H1 (cell line): Measurements from ENCODE around the gene NDUFB8. TPM values are rescaled to one million over a fixed set of nuclear protein-coding genes. Genes with fewer than 3 reads are reported as not detected.

Source experiments
- CHD2 ChIP-seq: IDR thresholded peaks from 2 replicates; pipeline ENCODE4 v1.6.1; 2012; ENCODE audit warnings: low read length, improper control_type of control experiment
- HDAC2 ChIP-seq, 2 experiments: fragments of 300-600 bp in 1 of 2; sonication (generic) in 1 of 2; IDR thresholded peaks; 2 replicates each; pipeline ENCODE4 v1.6.1; 2011 to 2012; ENCODE audit warnings: low read depth in 2 of 2, low read length in 2 of 2, mild to moderate bottlenecking in 2 of 2, moderate library complexity in 2 of 2, borderline replicate concordance in 1 of 2, inconsistent platforms in 1 of 2
- POU5F1 ChIP-seq: IDR thresholded peaks from 2 replicates; pipeline ENCODE4 v1.6.1; 2011; ENCODE audit warnings: low read depth, mild to moderate bottlenecking, low read length, moderate library complexity
- SUZ12 ChIP-seq: fragments of 200-600 bp; sonication (generic); IDR thresholded peaks from 2 replicates; pipeline ENCODE4 v1.6.1; 2012; ENCODE audit warnings: mild to moderate bottlenecking, inconsistent platforms, low read length, moderate library complexity, mixed read lengths
- polyA plus RNA-seq, 7 experiments: library from polyadenylated mRNA; depleted of rRNA in 3 of 7; stranded (reverse) in 5 of 7; unstranded in 2 of 7; fragments of >200 nt in 5 of 7; fragments of 200-250 nt in 2 of 7; gene quantifications; 1 replicate in 5 of 7; 2 replicates in 1 of 7; 4 replicates in 1 of 7; pipeline versions ENCODE4 v1.2.1 to v1.2.3, GENCODE V29; 2011 to 2013; ENCODE audit warnings: missing spikeins in 2 of 7, mixed read lengths in 2 of 7
- total RNA-seq: library from RNA; stranded (reverse); fragmentation: NEBNext Ultra II Directional; extraction: Animal tissue kit (Norgen Biotek cat#: 25700); gene quantifications from 2 replicates; pipeline ENCODE4 v1.2.1, GENCODE V29; 2021

NDUFB8 gene
- total and polyA plus RNA-seq, 2 of the 8 experiments (the other 6 are each of a cell fraction or from before 2014, with no cell fraction given): 175 to 455 TPM

DNA sequence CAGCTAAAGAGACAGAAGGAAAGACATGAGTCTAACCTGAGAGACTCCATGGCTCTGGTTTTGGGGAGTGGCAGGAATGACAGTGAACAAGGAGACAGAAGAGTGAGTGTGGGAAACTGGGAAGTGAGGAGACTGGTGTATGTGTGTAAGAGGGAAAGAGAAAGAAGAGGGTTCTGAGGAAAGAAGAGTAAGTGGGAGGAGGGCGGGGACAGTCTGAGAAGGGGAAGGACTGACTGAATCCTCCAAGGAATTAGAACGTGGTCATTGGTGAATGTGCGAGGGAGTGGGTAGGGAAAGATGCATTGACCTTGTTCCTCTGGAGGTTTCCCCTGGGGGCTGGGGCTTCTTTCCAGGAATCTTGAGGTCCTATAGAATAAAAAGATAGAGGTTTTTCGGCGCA lies 40.3 kb downstream of the NDUFB8 start (continued):
- TF ChIP-seq HDAC2 (IDR thresholded peaks at IDR 0.05; ENCODE audit: borderline replicate concordance in 1 of 2, low read depth in 2 of 2, low read length in 2 of 2) (no peak), POU5F1 (no peak), CHD2 (no peak), SUZ12 (no peak)
